Lower lobe of right lung (tissue), 2 donors: ENCODE results near the gene HPCAL4. TPM values are rescaled to one million over a fixed set of nuclear protein-coding genes. Genes with fewer than 3 reads are reported as not detected.

Experiments
- ATAC-seq, 2 donors: fragments of 200-7000 bp; cut with Tn5 transposase; one replicate each; pipeline ENCODE4 v1.9.1; 2020 to 2022; ENCODE audit warnings: mild to moderate bottlenecking in 2 of 2, moderate library complexity in 2 of 2
- DNase-seq: peaks from one replicate; pipeline ENCODE4 v3.0.0-alpha.2; 2020
- H3K27ac ChIP-seq: fragments of 200-600 bp; one replicate; pipeline ENCODE4 v1.8.0; 2022
- H3K27me3 ChIP-seq: fragments of 200-600 bp; one replicate; pipeline ENCODE4 v1.8.0; 2022; ENCODE audit warnings: low read depth
- H3K36me3 ChIP-seq: fragments of 200-600 bp; one replicate; pipeline ENCODE4 v1.8.0; 2022; ENCODE audit warnings: mild to moderate bottlenecking
- H3K4me1 ChIP-seq: fragments of 200-600 bp; one replicate; pipeline ENCODE4 v1.8.0; 2022
- H3K4me3 ChIP-seq: fragments of 200-600 bp; one replicate; pipeline ENCODE4 v1.8.0; 2022; ENCODE audit warnings: mild to moderate bottlenecking
- H3K9me3 ChIP-seq: fragments of 200-600 bp; one replicate; pipeline ENCODE4 v1.8.0; 2022
- intact Hi-C: fragments of 100-400 bp; cut with DNase I; formaldehyde crosslinking; loops from one replicate; pipeline ENCODE4 v1.11.0; 2022
- total RNA-seq: library from RNA; stranded (reverse); fragmentation: NEBNext Ultra II Directional; extraction: Animal tissue kit (Norgen Biotek cat#: 25700); gene quantifications from one replicate; pipeline ENCODE4 v1.2.1, GENCODE V29; 2021
- TF ChIP-seq, protein P1 (sequence below): fragments of 200-600 bp; IDR thresholded peaks from one replicate; pipeline ENCODE4 v1.8.0; 2022; ENCODE audit warnings: antibody characterized with exemption, mild to moderate bottlenecking
- donor health status: DM: no; HTN: yes; CAD: no; lungs with severe emphysema.

The HPCAL4 gene
- total RNA-seq, 1 donor from 2014 or later: 0.41 TPM

- Histone ChIP-seq H3K4me1 (peaks cover 18% of the 10 kb centered on the region), H3K27me3 (peaks cover 37% of the 10 kb centered on the region), H3K27ac (no peak overlapping the region), H3K36me3 (no peaks in the 10 kb centered on the region), H3K4me3 (no peak overlapping the region), H3K9me3 (no peaks in the 10 kb centered on the region)
- ATAC-seq: no peak
- intact Hi-C loops: no loop called here
- no peak for DNase-seq
- TF ChIP-seq, protein P1, sequence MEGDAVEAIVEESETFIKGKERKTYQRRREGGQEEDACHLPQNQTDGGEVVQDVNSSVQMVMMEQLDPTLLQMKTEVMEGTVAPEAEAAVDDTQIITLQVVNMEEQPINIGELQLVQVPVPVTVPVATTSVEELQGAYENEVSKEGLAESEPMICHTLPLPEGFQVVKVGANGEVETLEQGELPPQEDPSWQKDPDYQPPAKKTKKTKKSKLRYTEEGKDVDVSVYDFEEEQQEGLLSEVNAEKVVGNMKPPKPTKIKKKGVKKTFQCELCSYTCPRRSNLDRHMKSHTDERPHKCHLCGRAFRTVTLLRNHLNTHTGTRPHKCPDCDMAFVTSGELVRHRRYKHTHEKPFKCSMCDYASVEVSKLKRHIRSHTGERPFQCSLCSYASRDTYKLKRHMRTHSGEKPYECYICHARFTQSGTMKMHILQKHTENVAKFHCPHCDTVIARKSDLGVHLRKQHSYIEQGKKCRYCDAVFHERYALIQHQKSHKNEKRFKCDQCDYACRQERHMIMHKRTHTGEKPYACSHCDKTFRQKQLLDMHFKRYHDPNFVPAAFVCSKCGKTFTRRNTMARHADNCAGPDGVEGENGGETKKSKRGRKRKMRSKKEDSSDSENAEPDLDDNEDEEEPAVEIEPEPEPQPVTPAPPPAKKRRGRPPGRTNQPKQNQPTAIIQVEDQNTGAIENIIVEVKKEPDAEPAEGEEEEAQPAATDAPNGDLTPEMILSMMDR: no peak
Observed at GRCh38 chr1:39668111-39668510, 23.1 kb downstream of the HPCAL4 start.

GRCh38 chr1:39666772-39667171, 24.5 kb downstream of the HPCAL4 start:
- Histone ChIP-seq H3K27me3 (peaks cover 28% of the 10 kb centered on the region), H3K9me3 (no peaks in the 10 kb centered on the region), H3K36me3 (no peaks in the 10 kb centered on the region), H3K27ac (no peak overlapping the region), H3K4me3 (no peak overlapping the region), H3K4me1 (peaks cover 9% of the 10 kb centered on the region)
- ATAC-seq (no peak), DNase-seq (no peak)
- intact Hi-C loops: no loop called here
- TF ChIP-seq, protein P1: no peak

- H3K4me3 ChIP-seq: no peak overlapping the region
- intact Hi-C loops: no loop called here
- no peak overlapping the region for H3K27ac ChIP-seq
- no peak for DNase-seq
- no peak for ATAC-seq
- TF ChIP-seq, protein P1: no peak
- no peaks in the 10 kb centered on the region for H3K36me3 ChIP-seq
- H3K4me1 ChIP-seq: no peaks in the 10 kb centered on the region
- no peaks in the 10 kb centered on the region for H3K27me3 ChIP-seq
- no peaks in the 10 kb centered on the region for H3K9me3 ChIP-seq
Observed at GRCh38 chr1:39663559-39663958, 27.7 kb downstream of the HPCAL4 start.

DNA sequence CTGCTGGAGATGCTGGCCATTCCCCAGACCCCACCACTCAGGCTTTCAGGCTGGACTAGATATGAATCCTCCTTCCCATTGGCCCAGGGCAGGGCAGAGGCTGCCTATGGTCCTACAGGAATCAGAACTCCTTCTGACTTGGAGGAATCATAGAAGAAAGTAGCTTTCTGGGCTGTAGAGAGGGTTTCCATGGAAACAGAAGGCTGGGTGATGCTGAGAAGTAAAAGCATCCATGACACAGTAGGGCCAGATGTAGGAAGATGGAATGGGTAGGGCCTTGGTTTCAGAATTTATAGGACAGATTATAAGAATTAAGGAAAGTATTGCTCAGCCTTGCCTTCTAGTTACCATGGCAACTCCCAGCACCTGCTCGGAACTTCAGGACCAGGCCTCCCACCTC, 28.4 kb downstream of the HPCAL4 start:
- DNase-seq (no peak), ATAC-seq (no peak)
- Histone ChIP-seq H3K4me3 (no peak overlapping the region), H3K9me3 (no peaks in the 10 kb centered on the region), H3K27ac (no peak overlapping the region), H3K27me3 (no peaks in the 10 kb centered on the region), H3K36me3 (no peaks in the 10 kb centered on the region), H3K4me1 (no peaks in the 10 kb centered on the region)
- TF ChIP-seq, protein P1: no peak
- intact Hi-C loops: no loop called here

- no peak overlapping the region for H3K27ac ChIP-seq
- intact Hi-C loops: no loop called here
- H3K9me3 ChIP-seq: no peaks in the 10 kb centered on the region
- TF ChIP-seq, protein P1: no peak
- ATAC-seq (no peak), DNase-seq (no peak)
- H3K4me3 ChIP-seq: no peak overlapping the region
- H3K27me3 ChIP-seq: no peaks in the 10 kb centered on the region
- no peaks in the 10 kb centered on the region for H3K36me3 ChIP-seq
- no peaks in the 10 kb centered on the region for H3K4me1 ChIP-seq
Observed at GRCh38 chr1:39659538-39659937, 31.7 kb downstream of the HPCAL4 start.

DNA sequence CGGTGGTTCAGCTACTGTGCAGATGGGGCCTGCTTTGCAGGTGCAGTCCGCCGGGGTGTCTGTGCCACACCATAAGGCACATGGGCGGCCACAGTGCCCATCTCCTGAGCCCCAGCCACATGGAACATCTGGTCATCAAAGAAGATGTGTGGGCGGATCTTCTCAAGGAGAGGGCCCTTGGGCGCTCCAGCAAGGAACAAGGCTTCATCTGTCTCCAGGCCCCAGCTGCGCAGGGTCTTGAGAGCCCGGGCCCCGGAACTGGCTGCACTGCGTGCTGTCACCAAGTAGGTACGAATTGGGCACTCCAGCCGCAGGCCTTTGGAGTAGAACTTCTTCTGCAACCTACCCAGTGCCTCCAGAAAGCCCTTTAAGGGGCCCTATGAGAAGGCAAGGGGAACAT, 32.1 kb downstream of the HPCAL4 start:
- Histone ChIP-seq H3K4me3 (no peak overlapping the region), H3K27ac (no peak overlapping the region), H3K4me1 (no peaks in the 10 kb centered on the region), H3K27me3 (no peaks in the 10 kb centered on the region), H3K36me3 (no peaks in the 10 kb centered on the region), H3K9me3 (no peaks in the 10 kb centered on the region)
- TF ChIP-seq, protein P1: no peak
- no peak for DNase-seq
- no peak for ATAC-seq
- intact Hi-C loops: no loop called here
